H1 (cell line): ENCODE data around the gene CBARP. TPM values are rescaled to one million over a fixed set of nuclear protein-coding genes. Genes with fewer than 3 reads are reported as not detected.

ENCODE experiments used
- CTCF ChIA-PET: fragments of 300-600 bp; sonication (Branson Sonifier 250); formaldehyde crosslinking; loops from one replicate; lab custom pipeline; 2021; ENCODE audit not compliant: partially characterized antibody; lab: Charles Lee
- POLR2A ChIA-PET: fragments of 300-600 bp; sonication (Branson Sonifier 250); formaldehyde crosslinking; loops from one replicate; lab custom pipeline; 2021; ENCODE audit warnings: inconsistent platforms; ENCODE audit not compliant: partially characterized antibody; lab: Charles Lee
- DNase-seq, 2 experiments: peaks; one replicate each; pipeline versions ENCODE4 v3.0.0 to v3.0.0-alpha.2; 2010 to 2022; ENCODE audit warnings: low spot score in 2 of 2, low read depth in 1 of 2, mixed read lengths in 1 of 2
- FAIRE-seq: peaks from 2 replicates; lab custom pipeline; 2011; peaks lifted over from hg19 to GRCh38; lab: Jason Lieb, UNC
- H2AFZ ChIP-seq: 2 replicates; pipeline ENCODE4 v1.8.1; 2012; ENCODE audit warnings: low read length, inconsistent platforms
- H2AK5ac ChIP-seq: 2 replicates; pipeline ENCODE4 v1.6.1; 2013; ENCODE audit warnings: low read depth, low read length
- H2BK120ac ChIP-seq: replicated peaks from 2 replicates; pipeline ENCODE3; 2013; ENCODE audit warnings: low read depth, low read length, inconsistent platforms
- H2BK12ac ChIP-seq: 2 replicates; pipeline ENCODE4 v1.6.1; 2013; ENCODE audit warnings: low read depth, low read length
- H2BK15ac ChIP-seq: 2 replicates; pipeline ENCODE4 v1.6.1; 2013; ENCODE audit warnings: low read length
- H2BK20ac ChIP-seq: 2 replicates; pipeline ENCODE4 v1.6.1; 2013; ENCODE audit warnings: low read length
- H2BK5ac ChIP-seq: 2 replicates; pipeline ENCODE4 v1.6.1; 2013; ENCODE audit warnings: low read depth, low read length
- H3K14ac ChIP-seq: 2 replicates; pipeline ENCODE4 v1.6.1; 2013; ENCODE audit warnings: inconsistent platforms; ENCODE audit not compliant: insufficient read length
- H3K18ac ChIP-seq: 2 replicates; pipeline ENCODE4 v1.6.1; 2013; ENCODE audit warnings: low read length; ENCODE audit errors: extremely low read depth
- H3K23ac ChIP-seq: 2 replicates; pipeline ENCODE4 v1.6.1; 2013; ENCODE audit warnings: inconsistent platforms; ENCODE audit not compliant: insufficient read length
- H3K23me2 ChIP-seq: 2 replicates; pipeline ENCODE4 v1.6.1; 2013; ENCODE audit warnings: low read depth, low read length
- H3K27ac ChIP-seq: 2 replicates; pipeline ENCODE4 v1.6.1; 2011; ENCODE audit warnings: low read depth, low read length, inconsistent platforms
- H3K27me3 ChIP-seq, 4 experiments: replicated peaks in 1 of 4; 1 replicate in 1 of 4; 2 replicates in 3 of 4; pipeline versions ENCODE4 v1.6.1 to v1.8.1; 2011 to 2013; ENCODE audit warnings: low read length in 3 of 4, mild to moderate bottlenecking in 3 of 4, inconsistent platforms in 2 of 4, mixed read lengths in 2 of 4, moderate library complexity in 1 of 4; ENCODE audit not compliant: control insufficient read depth in 3 of 4, insufficient read depth in 3 of 4; ENCODE audit errors: extremely low read depth in 1 of 4
- H3K36me3 ChIP-seq, 4 experiments: 2 replicates each; pipeline versions ENCODE4 v1.6.1 to v1.8.1; 2011 to 2013; ENCODE audit warnings: mild to moderate bottlenecking in 4 of 4, low read length in 3 of 4, moderate library complexity in 2 of 4, control low read depth in 1 of 4, inconsistent platforms in 1 of 4; ENCODE audit not compliant: insufficient read depth in 4 of 4, control insufficient read depth in 2 of 4
- H3K4ac ChIP-seq: replicated peaks from 2 replicates; pipeline ENCODE3; 2013; ENCODE audit warnings: low read length, low read depth, mixed read lengths, inconsistent platforms; ENCODE audit not compliant: insufficient read length
- H3K4me1 ChIP-seq, 4 experiments: replicated peaks in 1 of 4; 1 replicate in 1 of 4; 2 replicates in 3 of 4; pipeline versions ENCODE4 v1.6.1 to v1.8.1; 2011 to 2013; ENCODE audit warnings: low read length in 3 of 4, inconsistent platforms in 2 of 4, mixed read lengths in 1 of 4; ENCODE audit not compliant: insufficient read depth in 4 of 4, control insufficient read depth in 3 of 4
- H3K4me2 ChIP-seq, 2 experiments: 2 replicates each; pipeline versions ENCODE4 v1.6.1 to v1.8.1; 2011 to 2013; ENCODE audit warnings: low read depth in 2 of 2, low read length in 2 of 2, control low read depth in 1 of 2, inconsistent platforms in 1 of 2, mild to moderate bottlenecking in 1 of 2; ENCODE audit not compliant: insufficient read depth in 1 of 2
- H3K4me3 ChIP-seq, 4 experiments: fragments of 200-600, 300-600 bp in 1 of 4; sonication (generic), shearing (Covaris generic), sonication (Bioruptor Twin) in 1 of 4; 2 replicates each; pipeline versions ENCODE4 v1.5.1 to v1.8.1; 2011 to 2016; ENCODE audit warnings: low read length in 4 of 4, low read depth in 3 of 4, control low read depth in 2 of 4, inconsistent platforms in 2 of 4, mild to moderate bottlenecking in 2 of 4, mixed read lengths in 1 of 4, moderate library complexity in 1 of 4; ENCODE audit not compliant: insufficient read depth in 2 of 4; ENCODE audit errors: extremely low read depth in 1 of 4
- H3K56ac ChIP-seq: replicated peaks from 2 replicates; pipeline ENCODE3; 2013; ENCODE audit warnings: low read depth, mild to moderate bottlenecking, mixed read lengths, low read length, inconsistent platforms; ENCODE audit not compliant: insufficient read length
- H3K79me1 ChIP-seq: 2 replicates; pipeline ENCODE4 v1.6.1; 2013; ENCODE audit warnings: low read depth, low read length, control low read depth
- H3K79me2 ChIP-seq, 2 experiments: 2 replicates each; pipeline versions ENCODE4 v1.6.1 to v1.8.1; 2012 to 2013; ENCODE audit warnings: low read length in 2 of 2, mild to moderate bottlenecking in 2 of 2, inconsistent platforms in 1 of 2; ENCODE audit not compliant: insufficient read depth in 2 of 2, control insufficient read depth in 1 of 2
- H3K9ac ChIP-seq, 4 experiments: replicated peaks in 1 of 4; 1 replicate in 1 of 4; 2 replicates in 3 of 4; pipeline versions ENCODE4 v1.6.1 to v1.8.1; 2011 to 2013; ENCODE audit warnings: low read depth in 3 of 4, low read length in 3 of 4, control low read depth in 2 of 4, mild to moderate bottlenecking in 2 of 4, moderate library complexity in 2 of 4, inconsistent platforms in 1 of 4; ENCODE audit errors: extremely low read depth in 1 of 4
- H3K9me3 ChIP-seq, 2 experiments: 2 replicates each; pipeline versions ENCODE4 v1.6.1 to v1.8.1; 2012 to 2013; ENCODE audit warnings: mild to moderate bottlenecking in 2 of 2, moderate library complexity in 2 of 2, control low read depth in 1 of 2, inconsistent platforms in 1 of 2, low read depth in 1 of 2, low read length in 1 of 2, mixed read lengths in 1 of 2; ENCODE audit not compliant: insufficient read depth in 2 of 2
- H4K20me1 ChIP-seq, 2 experiments: replicated peaks in 1 of 2; 2 replicates each; pipeline versions ENCODE3 to v1.8.1; 2011 to 2013; ENCODE audit warnings: inconsistent platforms in 2 of 2, low read length in 2 of 2, mild to moderate bottlenecking in 1 of 2; ENCODE audit not compliant: insufficient read depth in 2 of 2, control insufficient read depth in 1 of 2
- H4K5ac ChIP-seq: 2 replicates; pipeline ENCODE4 v1.6.1; 2013; ENCODE audit warnings: low read length, low read depth, mixed read lengths, inconsistent platforms; ENCODE audit not compliant: insufficient read length
- H4K8ac ChIP-seq: 2 replicates; pipeline ENCODE4 v1.8.0; 2013; ENCODE audit warnings: mild to moderate bottlenecking, moderate library complexity, low read length, inconsistent platforms; ENCODE audit not compliant: insufficient read depth; ENCODE audit errors: extremely low read depth
- H4K91ac ChIP-seq: replicated peaks from 2 replicates; pipeline ENCODE3; 2013; ENCODE audit warnings: low read length, mixed read lengths, inconsistent platforms; ENCODE audit not compliant: insufficient read length
- HDAC6 ChIP-seq: IDR thresholded peaks from one replicate; pipeline ENCODE4 v1.7.1; 2012; ENCODE audit warnings: low read depth, mild to moderate bottlenecking, inconsistent platforms, low read length, moderate library complexity
- WGBS, 2 experiments: shearing (Covaris generic) in 1 of 2; methylation state at CpG; one replicate each; pipeline versions ENCODE4 v1.1.6 to v1.1.7; 2013 to 2015; ENCODE audit warnings: low lambda C conversion rate in 2 of 2, mixed read lengths in 2 of 2, inconsistent platforms in 1 of 2, low coverage in 1 of 2, missing lambda C conversion rate in 1 of 2; ENCODE audit not compliant: insufficient replicate concordance in 2 of 2, insufficient coverage in 1 of 2, insufficient read length in 1 of 2; ENCODE audit errors: extremely low coverage in 1 of 2, missing lambda C conversion rate in 1 of 2; 5-methylcytosine and 5-hydroxymethylcytosine counted together
- polyA plus RNA-seq, 7 experiments: library from polyadenylated mRNA; depleted of rRNA in 3 of 7; stranded (reverse) in 5 of 7; unstranded in 2 of 7; fragments of >200 nt in 5 of 7; fragments of 200-250 nt in 2 of 7; gene quantifications; 1 replicate in 5 of 7; 2 replicates in 1 of 7; 4 replicates in 1 of 7; pipeline versions ENCODE4 v1.2.1 to v1.2.3, GENCODE V29; 2011 to 2013; ENCODE audit warnings: missing spikeins in 2 of 7, mixed read lengths in 2 of 7
- total RNA-seq: library from RNA; stranded (reverse); fragmentation: NEBNext Ultra II Directional; extraction: Animal tissue kit (Norgen Biotek cat#: 25700); gene quantifications from 2 replicates; pipeline ENCODE4 v1.2.1, GENCODE V29; 2021
- TF ChIP-seq, protein P1 (sequence below): IDR thresholded peaks from 2 replicates; pipeline ENCODE4 v1.6.1; 2012; ENCODE audit warnings: low read length, inconsistent platforms

Gene CBARP
- total and polyA plus RNA-seq, 2 of the 8 experiments (the other 6 are each of a cell fraction or from before 2014, with no cell fraction given) = 4.9 to 14.7 TPM

- Histone ChIP-seq H3K23me2 (peaks cover 22% of the 10 kb centered on the region; the same call in 1 of the 2 replicates), H2BK120ac (no peak overlapping the region), H4K91ac (peak overlapping the region; percentile 64), H3K36me3 (peaks cover 27 to 30% (median 28%) of the 10 kb centered on the region in 4 experiments), H4K5ac (no peak overlapping the region), H4K20me1 (peaks cover 7 to 20% of the 10 kb centered on the region in 2 experiments), H3K79me1 (peaks cover 16% of the 10 kb centered on the region), H3K9me3 (no peaks in the 10 kb centered on the region), H3K79me2 (peaks cover 5 to 31% of the 10 kb centered on the region in 2 experiments), H3K4me2 (peak overlapping the region; percentile 82 to 83), H3K18ac (peak overlapping the region; percentile 60), H3K56ac (no peak overlapping the region), H2AFZ (no peak overlapping the region), H2AK5ac (peak overlapping the region; percentile 68; the same call in 1 of the 2 replicates), H3K27ac (no peak overlapping the region), H2BK12ac (peak overlapping the region; percentile 84; the same call in 1 of the 2 replicates), H2BK5ac (no peak overlapping the region), H2BK20ac (no peak overlapping the region), H4K8ac (peak overlapping the region; percentile 7), H3K27me3 (peaks cover 0 to 10% (median 5%) of the 10 kb centered on the region in 4 experiments; a peak in 4 of 7 replicates), H3K4ac (peak overlapping the region; percentile 75), H3K4me1 (peaks cover 4 to 50% (median 36%) of the 10 kb centered on the region in 4 experiments), H3K4me3 (peak overlapping the region in 3 of 4 experiments; percentile 9 to 95 (median 88); a peak in 4 of 8 replicates), H3K23ac (no peak overlapping the region), H3K9ac (no peak overlapping the region), H2BK15ac (peak overlapping the region; percentile 88; the same call in 1 of the 2 replicates), H3K14ac (no peak overlapping the region)
- ChIA-PET CTCF (interaction anchor here (0.6 to 15.9 kb wide), 7 partner anchors 9 to 341 kb away, joined by 3 to 212 read pairs (median 4); partner anchors contain the start of gene ATP5F1D), POLR2A (interaction anchor here (0.6 to 19.4 kb wide), 100 partner anchors 8 to 696 kb away, joined by 3 to 456 read pairs (median 5); partner anchors contain the start of genes ABCA7, ARHGAP45, ATP5F1D and BSG)
- FAIRE-seq (no peak), DNase-seq (no peak)
- TF ChIP-seq HDAC6 = no peak
- TF ChIP-seq, protein P1, sequence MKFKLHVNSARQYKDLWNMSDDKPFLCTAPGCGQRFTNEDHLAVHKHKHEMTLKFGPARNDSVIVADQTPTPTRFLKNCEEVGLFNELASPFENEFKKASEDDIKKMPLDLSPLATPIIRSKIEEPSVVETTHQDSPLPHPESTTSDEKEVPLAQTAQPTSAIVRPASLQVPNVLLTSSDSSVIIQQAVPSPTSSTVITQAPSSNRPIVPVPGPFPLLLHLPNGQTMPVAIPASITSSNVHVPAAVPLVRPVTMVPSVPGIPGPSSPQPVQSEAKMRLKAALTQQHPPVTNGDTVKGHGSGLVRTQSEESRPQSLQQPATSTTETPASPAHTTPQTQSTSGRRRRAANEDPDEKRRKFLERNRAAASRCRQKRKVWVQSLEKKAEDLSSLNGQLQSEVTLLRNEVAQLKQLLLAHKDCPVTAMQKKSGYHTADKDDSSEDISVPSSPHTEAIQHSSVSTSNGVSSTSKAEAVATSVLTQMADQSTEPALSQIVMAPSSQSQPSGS = no peak
- 65% methylated on average over 17 of the region's 40 CpGs; no CpG with 5 or more reads in 1 of the 2 experiments for WGBS, 2 experiments
Observed at GRCh38 chr19:1268226-1269064, 30.6 kb upstream of the CBARP start.
